IPS-NIHi11 (cell line): Measurements from ENCODE around the gene PRELID3B.
"Not testable (repeated sequence)": the region's sequence is repeated elsewhere in the genome, so short reads cannot be mapped to it uniquely, and the experiment has no call there.

Experiments used
- DNase-seq: peaks from one replicate; pipeline ENCODE4 v3.0.0; 2012; ENCODE audit warnings: mixed read lengths, low spot score

Gene PRELID3B

DNA sequence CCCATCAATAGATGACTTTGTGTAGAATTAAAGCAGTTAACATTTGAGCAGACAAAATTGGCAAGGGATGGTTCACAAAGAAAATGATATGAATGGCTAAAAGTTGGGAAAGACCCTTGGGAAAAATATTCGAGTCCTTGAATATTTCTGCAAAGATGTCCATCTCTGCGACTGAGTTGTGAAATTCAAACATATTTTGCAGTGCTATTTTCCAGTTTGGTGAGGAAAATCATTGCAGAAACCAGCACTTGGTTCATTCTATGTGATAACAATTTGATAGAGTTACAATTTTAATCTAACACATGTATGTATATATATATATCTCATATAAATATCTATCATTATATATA lies 6.1 kb upstream of the PRELID3B start:
- DNase-seq, result no peak

DNA sequence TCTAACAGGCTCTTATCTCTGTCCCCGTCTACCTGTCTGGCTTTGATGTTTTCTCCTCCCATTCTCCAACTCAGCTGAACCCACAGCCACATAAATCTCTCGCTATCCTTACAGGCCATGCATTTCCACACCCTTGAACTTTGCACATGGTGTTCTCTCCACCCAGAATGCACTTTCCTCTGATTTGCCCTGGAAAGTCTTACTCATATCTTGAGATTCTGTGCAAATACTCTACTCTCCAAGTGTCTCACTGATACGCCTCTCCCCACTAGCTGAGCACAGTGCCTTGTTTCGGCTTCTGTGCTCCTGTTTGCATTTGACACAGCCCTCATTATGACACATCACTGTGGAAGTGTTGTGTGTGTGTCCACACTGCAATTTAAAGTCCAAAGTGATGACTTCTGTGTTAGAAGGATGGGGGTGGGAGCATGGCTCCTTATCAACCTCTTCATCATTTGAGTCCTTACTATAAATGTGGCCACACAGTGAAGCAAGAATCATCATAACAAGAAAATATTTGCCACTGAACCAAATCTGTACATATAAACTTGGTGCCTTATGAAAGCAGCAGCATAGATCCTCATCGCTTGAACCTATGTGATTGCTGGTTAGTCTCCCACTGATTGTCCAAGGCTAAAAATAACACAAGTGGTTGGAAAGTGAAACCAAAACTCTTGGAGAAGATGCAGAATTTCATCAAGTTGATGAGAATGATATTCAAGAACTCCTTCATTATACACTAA lies 5.5 kb upstream of the PRELID3B start:
- DNase-seq, result no peak

DNA sequence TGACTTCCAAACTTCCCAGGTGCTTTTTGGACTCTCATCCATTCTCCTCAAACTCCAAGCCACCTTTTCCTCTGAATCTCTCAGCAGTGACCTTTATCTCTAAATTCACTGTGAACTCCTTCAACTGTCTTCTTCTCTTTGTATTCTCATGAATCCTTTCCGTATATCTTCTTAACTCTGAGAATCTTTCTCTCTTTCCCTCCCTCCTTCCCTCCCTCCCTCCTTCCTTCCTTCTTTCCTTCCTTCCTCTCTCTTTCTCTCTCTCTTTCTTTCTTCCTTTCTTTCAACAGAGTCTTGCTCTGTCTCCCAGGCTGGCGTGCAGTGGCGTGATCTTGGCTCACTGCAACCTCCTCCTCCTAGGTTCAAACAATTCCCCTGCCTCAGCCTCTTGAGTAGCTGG lies 4.3 kb upstream of the PRELID3B start:
- DNase-seq, result no peak

DNA sequence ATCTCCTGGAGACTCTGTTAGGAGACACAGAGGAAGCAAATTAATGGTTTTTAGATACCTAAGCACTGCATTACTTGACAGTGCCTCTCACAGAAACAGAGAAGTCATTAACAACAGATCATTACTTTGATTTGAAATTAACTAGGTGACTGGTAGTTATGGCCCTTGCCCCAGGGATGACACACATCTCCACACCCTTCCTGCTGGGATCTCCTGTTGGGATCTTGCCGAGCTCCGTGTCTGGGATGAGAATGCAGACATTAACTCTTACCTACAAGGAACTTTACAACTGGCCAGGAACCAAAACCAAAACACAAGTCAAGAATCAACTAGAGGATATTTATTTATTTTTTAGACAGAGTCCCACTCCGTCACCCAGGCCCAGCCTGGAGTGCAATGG lies 2.2 kb upstream of the PRELID3B start:
- DNase-seq, result no peak

DNA sequence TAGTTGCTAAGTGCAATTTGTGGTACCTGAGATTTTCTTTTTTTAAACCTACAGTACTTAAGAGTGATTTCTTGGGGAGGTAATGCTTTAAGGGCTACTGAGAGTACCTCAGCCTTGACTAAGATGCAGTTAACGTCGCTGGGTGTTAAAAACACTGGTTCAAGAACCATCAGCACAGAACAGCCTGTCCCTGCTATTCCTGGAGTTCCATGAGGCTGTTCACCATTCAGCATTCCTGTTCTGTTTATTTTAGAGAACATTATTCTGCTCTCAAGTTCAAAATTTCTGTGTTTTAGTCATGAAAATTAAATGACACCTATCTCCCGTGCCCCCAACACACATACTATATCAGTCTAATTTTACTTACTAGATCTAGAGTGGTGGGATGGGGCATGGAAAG lies 1.7 kb upstream of the PRELID3B start:
- no peak for DNase-seq

DNA sequence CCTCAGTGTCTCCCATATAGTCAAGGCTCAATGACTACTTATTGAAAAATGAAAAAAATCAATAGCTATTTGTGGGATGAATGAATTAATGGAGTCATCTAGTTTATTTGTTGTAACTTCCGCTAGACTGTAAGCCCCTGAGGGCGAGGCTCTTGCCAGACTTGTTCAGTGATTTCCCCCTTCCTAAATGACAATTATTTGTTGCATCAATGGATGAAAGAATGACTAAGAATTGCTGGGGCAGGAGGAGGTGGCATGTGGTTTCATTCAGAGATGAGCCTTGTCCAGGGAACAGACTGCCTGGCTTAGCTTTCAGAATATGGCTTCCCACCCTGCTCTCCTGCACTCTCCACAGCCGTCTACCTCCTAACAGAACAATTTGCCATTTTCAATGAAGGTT lies 1.1 kb upstream of the PRELID3B start:
- no peak for DNase-seq

DNA sequence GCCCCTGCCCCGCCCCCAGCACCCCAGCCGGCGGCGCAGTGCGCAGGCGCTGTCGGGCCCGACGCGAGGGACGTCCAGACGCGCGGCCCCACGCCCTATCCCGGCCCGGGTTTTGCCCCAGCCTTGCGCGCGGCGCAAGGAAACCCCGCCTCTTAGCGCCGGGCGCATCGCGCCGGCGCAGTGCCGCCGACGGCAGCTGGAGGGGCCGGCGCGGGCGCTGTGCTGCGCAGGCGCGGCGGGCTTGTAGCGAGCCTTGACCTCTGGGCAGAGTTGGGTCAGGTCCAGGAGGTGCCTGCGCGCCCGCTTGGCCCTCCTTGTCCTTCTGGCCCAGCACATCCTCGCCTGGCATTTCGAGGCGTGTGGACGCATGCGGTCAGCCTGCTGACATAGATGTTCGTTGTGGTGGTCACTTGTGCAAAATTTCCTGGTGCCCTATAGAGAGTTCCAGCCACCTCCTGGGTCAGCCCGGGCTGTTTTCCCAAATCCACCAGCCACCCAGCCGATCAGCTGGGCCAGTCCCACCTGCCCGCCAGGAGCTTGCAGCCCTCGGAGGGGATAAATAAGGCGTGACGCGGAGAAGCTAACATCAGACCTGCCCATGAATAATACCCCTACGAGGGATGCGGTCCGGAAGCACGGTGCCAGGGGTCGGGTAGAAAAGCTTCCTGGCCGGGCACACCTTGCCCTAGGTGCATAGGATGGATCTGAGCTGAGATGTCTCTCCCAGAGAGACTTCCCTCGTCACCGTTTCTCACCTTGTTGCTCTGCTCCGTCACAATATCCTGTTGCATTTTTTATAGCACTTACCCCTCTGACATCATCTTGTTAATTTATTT lies 428 bp upstream of the PRELID3B start:
- DNase-seq, result peak; percentile 99

DNA sequence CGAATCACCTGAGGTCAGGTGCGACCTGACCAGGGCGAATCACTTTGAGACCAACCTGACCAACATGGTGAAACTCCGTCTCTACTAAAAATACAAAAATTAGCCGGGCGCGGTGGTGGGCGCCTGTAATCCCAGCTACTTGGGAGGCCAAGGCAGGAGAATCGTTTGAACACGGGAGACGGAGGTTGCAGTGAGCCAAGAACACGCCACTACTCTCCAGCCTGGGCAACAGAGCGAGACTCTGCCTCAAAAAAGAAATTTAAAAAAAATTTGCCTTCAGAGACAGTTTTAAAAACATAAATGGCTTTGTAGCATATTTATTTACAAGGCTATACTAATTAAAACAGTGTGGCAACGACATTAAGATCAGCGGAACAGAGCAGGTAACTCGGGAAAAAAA lies 1.1 kb downstream of the PRELID3B start:
- DNase-seq, result not testable (repeated sequence)

DNA sequence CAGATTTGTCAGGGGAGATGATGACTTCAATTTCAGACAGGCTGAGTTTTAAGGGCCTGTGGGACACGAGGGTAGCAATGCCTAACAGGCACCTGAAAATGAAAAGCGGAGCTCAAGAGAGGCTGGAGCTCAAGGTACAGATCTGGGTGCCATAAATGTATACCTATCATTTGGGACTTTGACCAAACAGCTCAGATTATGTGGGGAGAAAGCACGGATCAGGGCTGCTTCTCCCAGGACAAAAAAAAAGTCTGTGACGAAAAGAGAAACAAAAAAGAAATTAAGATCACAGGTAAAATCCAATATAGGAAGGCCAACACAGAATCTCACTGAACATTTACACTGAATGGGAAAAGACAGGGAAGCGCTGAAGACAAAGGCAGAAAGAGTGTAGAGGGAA lies 1.9 kb downstream of the PRELID3B start:
- no peak for DNase-seq

DNA sequence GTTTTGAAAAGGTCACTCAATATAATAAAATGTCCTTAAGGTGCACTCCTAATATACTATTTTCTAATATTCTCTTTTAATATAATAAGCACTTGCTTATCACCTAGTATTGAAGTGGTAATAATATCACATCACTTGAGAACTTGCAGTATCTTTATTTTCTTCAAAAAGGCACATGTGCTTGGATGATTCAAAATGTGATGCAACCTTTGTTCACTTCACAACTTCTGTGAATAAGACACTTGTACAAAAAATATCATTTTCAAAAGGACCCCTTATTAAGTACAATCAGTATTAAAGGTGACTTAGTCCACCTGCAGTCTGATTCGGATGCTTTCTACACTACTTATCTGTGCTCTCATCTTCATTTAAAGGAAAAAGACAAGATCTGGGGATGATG lies 3.4 kb downstream of the PRELID3B start:
- no peak for DNase-seq

DNA sequence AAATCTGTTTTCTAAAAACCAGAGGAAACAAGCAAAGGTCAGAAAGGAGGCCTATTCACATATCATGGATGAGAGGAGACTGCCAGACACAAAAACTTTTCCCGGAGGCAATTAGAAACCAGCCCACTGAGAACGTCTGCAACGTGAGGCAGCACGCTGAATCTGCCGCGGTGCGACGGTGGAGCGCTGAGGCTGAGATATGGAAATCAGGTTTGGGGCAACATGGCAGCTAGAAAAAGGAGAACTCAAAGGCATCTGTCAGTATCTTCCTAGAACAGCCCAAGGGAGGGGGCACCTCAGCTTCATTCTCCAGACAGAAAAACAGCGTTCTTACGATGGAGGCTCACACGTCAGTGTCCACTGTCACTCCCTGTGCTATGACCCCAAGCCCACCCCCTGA lies 5.2 kb downstream of the PRELID3B start:
- DNase-seq, result no peak

DNA sequence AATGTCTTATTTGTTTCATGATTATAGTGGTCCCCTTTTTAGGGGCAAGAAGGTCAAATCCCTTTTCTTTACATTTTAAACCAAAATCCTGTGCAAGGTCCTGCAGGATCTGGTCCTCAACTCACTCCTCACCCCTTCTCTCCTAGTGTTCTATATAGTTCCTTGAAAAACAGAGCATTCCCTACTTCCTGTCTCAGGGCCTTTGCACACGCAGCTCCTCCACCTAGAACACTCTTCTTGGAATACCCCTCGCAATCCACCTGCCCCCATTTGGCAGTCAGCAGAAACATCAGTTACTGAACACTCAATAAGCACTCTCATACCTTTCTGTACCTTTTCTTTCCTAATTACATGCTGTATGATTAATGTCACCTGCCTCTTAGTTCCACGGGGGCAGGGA lies 7.2 kb downstream of the PRELID3B start:
- no peak for DNase-seq

DNA sequence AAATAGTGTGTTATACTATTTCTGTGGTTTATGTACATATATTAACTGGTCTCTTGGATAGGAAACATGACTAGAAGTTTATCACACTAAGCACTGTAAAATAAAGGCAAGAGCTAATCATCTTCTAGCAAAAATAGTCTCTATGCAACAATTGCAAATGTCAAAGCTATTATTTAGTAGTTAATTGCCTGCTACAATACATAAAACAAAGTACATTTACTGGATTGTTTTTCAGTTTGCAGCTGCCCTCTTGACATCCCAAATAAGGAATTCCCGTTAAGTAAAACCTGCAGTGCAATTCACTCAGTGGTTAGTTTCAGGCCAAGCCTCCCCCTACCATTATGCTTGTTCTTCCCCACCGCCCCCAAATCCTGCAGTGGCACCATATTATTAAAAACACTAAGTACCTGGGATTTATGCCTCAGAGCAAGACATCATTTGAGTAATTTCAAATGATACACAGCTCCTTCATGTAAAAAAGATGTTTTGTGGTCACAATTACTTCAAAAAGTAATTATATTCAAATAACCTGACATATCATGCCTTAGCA lies 8.9 kb downstream of the PRELID3B start:
- no peak for DNase-seq

DNA sequence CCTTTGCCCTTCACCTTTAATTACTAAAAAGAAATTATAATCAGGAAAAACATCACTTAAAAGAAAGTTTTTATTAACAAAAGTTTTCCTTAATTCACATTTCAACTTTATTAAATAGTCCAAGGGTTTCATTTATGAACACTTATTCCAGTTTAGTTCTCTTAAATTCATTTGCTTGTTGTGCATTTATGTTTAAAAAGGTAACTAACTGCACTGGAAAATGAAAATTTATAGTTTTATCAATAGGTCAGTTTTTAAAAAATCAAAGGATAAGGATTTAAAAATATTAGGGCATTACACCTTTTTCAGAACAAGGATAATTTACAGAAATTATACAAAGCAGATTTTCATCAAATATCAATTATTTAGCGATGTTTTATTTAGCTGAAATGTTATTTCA lies 9.5 kb downstream of the PRELID3B start:
- no peak for DNase-seq

DNA sequence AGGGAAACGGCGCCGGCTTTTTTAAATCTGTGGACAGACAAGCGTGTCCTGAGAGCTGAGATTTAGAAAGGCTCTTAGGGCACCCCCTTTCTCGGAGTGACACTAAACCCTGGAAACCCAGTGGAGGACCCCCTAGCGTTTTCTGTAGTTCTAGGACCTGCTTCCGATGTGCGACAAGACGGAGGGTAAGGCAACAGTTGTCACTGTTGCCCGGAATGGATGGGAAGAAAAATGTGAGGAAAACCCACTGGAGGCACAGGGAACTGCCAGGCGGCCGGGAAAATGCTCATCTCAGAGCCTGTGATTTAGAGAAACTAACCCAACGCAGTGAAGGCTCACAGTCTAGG lies 9.9 kb downstream of the PRELID3B start:
- peak; percentile 33 for DNase-seq

DNA sequence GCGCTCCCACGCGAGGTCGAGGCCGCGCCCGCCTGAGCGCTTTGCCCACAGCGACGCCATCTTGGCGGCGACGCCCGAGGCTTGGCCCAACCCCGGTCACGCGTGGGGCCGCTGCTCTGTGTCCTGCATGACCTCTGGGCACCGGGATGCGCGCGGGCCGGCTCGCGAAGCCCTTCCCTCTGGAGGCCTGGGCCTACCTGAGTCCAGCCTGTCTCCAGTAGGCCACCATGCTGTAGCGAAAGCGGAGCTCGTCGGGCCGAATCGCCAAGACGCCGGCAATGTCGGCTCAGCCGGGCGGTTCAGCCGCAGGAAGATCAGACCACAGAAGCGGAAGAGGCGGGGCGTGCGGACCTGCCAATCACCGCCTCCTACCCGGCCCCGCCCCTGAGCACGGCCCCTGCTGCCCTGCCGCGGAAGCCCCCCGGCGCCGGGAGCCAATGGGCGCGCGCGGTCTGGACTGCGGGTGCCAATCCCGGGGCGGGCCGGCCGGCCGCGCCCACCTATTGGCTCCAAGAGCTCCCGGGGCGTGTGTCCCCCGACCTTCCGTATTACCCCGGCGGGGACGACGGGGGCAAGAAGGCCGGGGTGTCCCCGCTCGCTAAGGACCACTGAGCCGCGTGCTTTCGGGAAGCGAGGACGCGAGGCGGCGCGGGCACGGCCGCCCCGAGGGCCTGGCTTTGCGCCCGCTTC lies 10.4 kb downstream of the PRELID3B start, which contains the start of gene ATP5F1E:
ATP5F1E (minus strand) TSS at position 313 of the 690 bp plus-strand sequence; CDS start at position 229, 84 bp downstream.
- peak; percentile 98 for DNase-seq

DNA sequence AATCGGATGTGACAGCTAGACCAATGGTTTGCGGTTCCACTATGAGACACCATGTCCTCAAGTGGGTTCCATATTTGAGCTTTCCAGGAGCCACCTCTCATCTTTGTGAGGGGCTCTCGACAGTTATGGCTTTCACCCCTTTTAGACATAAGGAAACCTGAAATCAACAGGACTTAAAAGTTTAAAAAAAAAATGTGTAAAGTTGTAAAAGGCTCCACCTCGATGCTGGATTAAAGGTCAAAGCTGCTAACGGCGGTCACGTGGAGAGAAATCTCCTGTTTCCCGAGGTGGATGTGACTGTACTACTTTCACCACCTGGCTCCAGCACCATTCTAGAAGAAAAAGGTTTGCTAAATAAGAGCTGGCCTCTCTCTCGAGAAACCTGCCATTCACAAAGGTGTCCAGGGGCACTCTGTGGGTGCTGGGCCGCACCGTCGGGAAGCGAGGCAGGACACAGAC lies 11.0 kb downstream of the PRELID3B start:
- no peak for DNase-seq

DNA sequence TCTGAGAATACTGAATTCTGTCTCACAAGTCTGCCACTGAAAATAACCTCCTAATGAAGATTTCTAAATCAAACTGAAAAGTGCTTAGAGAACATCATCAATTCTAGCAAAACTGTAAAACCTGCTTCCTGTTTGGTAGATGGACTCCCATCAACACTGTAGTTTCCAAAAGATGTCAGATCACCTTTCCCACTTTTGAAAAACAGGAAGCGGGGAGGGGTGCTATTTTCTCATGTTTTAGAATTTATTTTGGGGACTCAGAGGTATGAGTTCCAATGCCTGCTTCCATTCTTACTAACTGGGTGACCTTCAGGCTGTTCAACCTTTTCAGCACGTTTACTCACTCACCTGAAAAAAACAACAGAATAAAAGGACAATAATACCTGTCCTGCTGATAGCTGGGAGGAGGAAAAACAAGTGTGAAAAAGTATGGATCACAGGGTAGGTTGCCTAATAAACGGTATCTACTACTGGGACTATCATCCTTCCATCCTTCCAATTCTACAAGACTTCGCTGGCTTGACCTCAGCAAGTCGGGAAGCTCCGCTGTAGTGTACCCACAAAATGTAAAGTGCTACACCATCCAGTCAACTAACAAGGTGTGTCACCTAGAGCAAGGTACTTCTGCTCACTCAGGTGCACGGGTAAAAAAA lies 11.5 kb downstream of the PRELID3B start:
- no peak for DNase-seq

DNA sequence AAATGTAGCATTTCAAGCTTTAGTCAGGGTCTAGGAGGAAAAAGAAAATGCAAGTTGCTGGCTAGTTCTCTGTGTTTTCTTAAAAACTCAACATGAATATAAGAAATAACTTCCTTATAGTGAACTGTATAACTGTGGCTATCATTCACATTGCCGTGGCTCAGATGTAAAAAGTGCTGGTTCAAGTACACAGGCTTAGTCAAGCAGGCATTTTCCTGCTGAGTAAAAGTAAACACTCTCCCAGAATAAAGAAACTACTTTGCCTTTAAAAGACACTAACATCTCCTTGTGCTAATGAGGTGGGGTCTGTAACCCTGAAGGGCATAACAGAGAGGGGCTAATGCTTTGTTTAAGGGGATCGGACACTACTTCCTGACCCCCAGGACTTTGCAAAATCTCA lies 13.8 kb downstream of the PRELID3B start:
- no peak for DNase-seq

DNA sequence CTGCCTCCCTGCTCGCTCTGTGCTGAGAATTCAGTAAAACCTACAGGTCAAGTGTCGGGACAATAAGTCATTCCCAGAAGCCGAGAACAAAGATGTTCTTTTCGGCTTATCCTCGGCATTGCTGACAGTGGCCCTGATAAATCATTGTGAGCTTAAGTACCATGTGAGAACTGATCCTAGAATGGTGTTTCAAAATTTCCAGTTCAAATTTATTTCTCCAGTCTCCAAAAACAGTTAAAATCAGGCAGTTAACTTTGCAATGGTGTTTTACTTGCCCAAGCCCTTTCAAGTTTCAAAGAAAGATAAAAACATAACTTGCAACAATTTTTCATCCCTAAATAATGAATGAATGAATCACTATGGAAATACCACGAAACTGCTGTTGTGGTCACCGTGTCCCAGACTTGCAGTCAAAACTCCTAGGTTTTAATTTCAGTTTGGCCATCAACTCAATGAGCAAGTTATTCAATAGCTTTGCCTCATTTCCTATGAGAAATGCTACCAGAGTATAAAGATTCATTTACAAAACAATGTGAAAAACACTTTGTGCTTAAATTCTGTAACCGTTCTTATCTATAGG lies 14.8 kb downstream of the PRELID3B start:
- DNase-seq, result no peak

DNA sequence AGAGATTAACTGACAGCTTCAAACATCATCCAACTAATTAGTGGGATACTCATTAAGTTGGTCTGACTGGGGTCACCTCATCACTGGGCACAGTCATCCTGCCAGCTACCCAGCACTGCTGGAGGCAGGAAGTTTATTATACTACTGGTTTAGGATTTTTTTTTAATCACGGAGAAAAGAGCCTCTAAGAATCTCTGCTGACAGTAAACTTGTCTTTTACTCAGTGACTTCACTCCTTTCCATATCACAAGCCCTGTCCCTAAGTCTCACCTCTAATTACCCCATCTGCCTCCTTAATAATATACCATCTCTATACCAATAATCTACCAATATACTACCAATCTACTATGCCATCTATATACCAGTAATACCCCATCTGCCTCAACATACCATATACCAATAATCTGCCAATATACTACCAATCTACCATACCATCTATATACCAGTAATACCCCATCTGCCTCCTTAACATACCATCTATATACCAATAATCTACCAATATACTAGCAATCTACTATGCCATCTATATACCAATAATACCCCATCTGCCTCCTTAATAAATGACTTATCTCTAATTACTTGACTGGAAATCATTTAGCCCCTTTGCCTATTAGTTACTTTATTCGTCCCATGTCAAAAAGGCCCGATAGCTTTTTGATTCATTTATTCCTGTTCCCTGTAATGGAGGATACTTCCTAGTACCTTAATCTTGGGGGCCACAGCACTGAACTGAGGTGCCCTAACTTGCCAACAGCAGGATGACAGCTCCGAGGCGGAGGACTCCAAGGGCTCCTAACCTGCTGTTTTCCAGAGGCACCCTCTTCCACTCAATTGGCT lies 15.5 kb downstream of the PRELID3B start:
- no peak for DNase-seq
